CD1c-positive myeloid dendritic cell (primary cell): ENCODE data around the gene SAMD14.

Experiments used
- DNase-seq: peaks from one replicate; pipeline ENCODE4 v3.0.0-alpha.2; 2016; ENCODE audit errors: extremely low spot score

The SAMD14 gene

DNA sequence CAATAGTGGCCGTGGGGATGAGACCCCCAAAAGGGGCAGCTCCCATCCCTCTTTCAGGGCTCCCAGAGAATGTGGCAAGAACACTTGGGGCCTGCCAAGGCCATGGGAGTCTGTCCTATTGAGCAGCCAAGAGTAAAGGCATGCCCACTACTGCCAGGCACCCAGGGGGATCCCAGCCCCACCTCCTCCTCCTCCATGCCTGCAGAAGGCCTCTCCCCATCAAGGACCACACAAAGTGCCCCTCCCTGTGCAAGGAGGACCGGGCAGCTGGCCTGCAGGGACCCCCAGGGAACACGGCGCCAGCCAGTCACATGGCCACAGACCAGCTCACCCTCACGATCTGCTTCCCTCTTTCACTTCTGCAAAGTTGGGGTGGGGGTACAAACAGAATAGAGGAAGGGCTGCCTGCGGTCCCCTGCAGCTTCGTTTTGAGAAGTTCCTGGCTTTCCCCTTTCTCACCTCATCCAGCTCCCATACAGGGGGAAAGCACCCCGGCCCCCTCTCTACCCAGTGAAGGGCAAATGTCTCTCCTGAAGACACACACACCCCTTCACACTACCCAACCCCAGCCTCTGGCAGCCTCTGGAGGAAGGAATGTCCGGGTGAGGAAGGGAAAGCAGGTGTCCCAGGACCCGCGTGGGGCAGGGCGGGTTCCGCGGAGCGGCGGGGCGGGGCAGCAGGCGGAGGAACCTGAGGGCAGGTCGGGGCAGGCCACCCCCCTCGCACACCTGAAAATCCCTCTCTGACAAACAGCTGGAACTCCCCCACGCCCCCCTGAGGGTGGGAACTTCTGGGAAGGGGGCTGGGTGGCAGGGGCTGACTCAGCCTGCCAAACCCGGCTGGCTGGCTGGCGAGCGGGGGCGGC is 18.5 kb upstream of the SAMD14 start:
- DNase-seq: peak; percentile 94

DNA sequence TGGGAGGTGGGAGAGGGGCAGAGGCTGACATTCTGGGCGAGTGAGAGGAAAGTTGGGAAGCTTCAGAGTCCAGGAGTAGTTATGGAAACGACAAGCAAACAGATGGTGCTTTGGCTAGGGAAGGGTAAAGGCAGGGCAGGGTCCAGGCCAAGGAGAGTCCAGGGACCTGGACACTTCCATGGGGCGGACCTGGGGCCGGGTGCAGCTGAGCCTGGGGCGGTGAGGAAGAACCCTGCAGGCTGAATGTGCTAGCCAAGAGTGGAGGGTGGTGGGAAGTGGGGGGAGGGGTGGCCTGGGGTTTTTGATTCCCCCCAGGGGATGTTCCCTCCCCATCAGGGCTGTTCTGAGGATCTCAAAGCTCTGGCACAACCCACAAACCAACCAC is 17.9 kb upstream of the SAMD14 start:
- no peak for DNase-seq

DNA sequence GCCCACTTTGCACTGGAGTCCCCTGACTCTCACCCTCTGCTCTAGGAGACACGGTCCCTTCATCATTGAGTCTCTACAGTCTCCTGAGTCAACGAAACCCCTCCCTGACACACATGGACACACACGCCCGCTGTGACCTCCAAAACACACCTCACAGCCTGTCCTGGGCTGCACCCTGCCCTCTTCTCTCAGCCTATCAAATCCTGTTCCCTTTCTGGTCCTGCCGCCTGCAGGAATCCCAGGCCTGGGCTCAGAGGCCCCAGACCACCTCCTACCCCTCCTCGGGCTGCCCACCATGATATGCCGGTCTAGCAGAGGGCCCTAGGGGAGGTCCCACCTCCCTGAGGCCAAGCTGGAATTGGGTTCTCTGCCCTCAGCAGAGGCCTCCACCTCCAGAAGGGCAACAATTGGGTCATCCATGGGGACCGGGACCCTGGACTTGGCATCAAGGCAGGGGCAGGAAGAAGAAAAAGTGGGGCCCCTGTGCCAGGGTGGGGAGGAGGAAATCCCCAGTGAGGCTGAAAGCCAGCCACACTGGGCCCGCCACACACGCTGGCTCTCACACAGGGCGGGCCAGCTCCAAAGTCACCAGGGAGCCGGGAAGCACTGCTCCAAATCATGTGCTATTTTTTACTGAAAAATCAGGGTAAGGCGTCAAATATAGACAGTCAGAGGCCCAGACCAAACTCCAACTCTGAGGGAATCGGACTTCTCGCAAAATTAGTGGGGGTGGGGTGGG is 17.1 kb upstream of the SAMD14 start:
- DNase-seq: no peak

DNA sequence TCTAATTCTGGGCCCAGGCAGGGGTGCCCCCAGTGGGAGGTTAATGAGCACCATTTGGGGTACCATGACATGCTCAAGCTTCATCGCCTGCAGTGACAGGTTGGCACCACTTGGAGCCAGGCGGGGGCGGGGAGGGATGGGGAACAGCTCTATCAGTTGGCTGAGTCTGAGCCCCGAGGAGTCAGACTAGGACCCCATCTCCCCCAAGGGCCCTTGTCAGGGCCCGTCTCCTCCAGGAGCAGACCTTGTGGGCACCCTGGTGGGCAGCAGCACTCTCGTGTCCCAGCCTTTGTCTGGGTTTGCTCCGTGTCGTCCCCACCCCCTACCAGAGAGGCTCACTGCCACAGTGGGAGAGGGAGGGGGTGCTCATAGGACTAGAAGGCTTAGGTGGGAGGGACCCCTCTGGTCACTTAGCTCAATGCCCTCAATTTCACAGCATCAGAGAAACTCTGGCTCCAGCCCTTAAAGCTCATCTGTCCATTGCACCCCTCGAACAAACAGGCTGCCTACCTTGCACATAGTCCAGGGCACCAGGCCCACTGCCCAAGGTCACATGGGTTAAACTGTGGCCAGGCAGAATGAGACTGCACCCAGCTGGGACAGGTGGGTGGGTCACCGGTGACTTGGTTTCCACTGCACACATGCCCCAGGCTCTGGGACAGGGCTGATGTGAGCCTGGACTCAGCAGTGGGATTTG is 16.4 kb upstream of the SAMD14 start:
- no peak for DNase-seq

DNA sequence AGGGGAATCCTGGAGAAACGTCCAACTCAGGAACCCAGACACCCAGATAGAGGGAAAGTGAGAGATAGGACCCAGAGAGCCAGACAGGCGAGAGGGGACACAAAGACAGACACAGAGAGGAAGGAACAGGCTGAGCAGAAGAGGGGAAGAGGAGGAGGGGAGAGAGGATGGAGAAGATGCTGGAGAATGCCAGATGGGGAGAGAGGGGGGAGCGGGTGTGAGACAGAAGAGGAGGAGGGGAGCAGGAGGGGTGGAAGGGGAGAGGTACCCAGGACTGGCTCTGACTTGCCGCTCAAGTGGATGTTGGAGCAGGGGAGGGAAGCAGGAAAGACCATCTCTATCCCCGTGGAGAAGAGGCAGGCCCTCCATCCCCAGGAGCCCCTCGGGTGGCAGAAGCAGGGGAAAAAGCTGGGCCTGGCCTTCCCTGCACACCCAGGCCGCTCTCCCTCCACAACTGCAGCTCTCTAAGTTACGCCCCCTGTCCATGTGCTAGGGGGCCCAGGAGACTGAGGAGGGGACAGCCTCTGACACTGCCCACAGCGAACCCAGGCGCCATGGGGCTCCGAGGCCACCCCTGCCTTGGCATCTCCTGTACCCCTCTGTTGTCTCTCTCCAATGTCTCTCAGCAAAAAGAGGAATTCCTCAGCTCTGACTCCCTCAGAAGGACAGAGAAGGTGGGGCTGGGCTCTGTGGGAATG is 15.7 kb upstream of the SAMD14 start:
- no peak for DNase-seq

DNA sequence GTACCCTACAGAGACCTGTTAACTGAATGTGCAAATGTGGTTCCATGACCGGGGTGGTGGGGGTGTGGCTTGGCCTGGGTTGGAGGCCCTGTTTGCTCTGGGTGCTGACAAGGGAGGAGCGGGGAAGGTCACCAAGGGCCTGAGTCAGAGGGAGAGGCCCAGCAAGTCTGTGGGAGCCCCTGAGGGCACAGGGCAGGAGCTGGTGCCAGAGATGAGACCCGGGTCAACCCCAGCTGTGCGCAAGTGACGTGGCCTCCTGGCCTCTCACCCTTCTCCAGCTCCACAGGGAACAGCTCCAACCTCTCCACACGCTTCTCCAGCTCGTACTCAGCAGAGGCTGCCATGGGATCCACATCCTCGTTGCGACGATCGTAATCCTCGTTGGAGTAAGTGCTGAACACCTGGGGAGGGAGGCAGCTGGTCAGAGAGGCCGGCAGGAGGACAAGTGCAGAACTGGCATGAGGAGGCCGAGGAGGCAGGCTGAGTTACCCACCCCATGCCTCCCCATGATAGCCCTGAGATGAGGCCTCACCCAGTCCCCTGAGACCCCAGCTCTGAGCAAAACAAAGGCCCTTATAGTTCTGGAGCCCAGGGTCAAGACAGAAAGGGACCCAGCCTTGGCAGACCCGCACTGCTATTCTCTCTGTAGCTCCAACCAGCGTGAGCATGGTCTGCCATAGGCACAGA is 15.0 kb upstream of the SAMD14 start:
- DNase-seq: no peak

DNA sequence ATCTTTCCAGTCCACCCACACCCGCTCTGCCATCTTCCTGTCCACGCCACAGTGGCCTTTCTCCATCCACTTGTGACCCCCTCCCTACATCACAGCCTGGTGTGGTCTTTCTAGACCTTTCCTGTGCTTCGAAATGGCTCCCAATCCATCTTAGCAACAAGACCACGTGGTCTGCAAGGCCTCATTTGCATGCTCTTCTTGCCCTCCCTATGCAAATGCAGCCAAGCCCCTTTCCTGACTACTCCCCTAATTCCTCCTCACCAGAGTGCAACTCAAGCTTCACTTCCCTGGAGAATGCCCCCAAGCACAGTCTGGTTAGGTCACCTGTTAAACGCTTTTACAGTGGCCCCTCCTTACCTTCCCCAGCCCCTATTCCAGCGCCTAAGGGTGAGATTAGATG is 14.4 kb upstream of the SAMD14 start:
- no peak for DNase-seq

DNA sequence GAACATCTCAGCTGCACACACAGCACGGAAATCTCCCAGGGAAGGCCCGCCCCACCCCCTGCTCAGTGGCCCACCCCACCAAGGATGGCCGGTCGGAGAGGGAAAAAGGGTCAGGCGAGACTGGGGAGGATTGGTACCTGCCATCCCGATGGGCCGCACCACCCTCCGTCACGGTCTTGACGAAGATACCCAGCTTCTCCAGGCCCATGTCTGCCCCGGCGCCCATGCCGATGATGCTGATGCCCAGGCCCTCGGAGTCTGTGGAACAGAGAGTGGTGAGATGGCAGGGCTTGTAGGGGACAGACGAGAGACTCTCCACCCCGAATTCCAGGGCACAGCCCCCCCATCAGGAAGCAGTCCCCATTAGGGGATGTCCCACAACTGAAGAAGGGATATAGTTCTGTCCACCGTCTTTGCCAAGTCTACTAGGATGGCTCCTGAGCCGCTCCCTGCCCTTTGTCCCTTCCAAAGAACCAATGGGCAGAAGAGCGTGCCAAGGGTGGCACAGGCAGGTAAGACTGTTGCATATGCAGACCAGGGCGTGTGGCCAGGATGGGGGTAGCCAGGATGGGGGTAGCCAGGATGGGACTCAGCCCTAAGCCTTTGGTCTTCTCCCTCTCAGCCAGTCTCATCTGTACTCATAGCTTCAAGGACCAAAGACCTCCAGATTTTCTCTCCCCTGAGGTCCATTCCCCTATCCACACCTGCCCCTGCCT is 13.7 kb upstream of the SAMD14 start:
- no peak for DNase-seq

DNA sequence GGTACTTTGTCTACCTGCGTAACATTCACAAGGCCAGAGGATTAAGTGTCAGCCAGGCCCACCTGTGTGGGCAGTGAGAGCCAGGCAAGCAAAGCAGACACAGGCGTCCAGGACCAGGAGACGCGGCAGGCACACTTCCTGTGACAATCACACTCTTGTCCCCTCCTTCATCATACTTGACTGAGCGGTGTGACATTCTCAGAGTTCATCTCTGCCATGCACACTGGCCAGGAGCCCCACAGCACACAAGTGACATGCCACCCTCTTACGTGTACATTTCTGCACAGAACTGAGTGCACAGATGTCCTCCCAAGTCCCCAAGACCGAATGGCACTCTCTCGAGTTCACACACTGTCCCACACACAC is 11.8 kb upstream of the SAMD14 start:
- DNase-seq: no peak

DNA sequence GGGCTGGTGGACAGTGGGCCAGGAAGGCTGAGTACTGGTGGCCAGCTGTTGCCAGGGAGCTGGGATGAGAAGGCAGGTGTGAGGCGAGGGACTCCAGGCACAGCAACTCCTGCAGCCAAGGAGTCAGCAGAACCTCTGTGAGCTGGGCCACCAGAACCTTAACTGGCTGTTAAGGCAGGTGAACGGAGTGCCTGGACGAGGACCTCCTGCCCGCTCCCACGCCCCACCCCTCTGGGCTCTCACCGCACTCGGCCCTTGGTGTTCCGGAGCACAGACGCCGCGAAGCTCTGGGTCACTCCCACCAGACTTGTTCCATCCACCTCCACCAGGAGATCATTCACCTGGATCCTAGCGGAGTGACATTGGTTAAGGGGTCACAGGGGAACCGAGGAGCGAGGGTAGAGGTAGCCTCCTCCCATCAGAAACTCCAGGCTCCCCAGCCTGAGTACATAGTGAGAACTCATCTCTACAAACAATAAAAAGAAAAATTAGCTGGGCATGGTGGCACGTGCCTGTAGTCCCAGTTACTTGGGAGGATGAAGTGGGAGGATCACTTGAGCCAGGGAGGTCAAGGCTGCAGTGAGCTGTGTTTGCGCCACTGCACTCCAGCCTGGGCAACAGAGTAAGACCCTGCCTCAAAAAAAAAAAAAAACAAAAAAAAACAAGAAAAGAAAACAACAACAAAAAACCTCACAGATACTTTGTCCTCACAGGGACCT is 11.2 kb upstream of the SAMD14 start:
- no peak for DNase-seq

DNA sequence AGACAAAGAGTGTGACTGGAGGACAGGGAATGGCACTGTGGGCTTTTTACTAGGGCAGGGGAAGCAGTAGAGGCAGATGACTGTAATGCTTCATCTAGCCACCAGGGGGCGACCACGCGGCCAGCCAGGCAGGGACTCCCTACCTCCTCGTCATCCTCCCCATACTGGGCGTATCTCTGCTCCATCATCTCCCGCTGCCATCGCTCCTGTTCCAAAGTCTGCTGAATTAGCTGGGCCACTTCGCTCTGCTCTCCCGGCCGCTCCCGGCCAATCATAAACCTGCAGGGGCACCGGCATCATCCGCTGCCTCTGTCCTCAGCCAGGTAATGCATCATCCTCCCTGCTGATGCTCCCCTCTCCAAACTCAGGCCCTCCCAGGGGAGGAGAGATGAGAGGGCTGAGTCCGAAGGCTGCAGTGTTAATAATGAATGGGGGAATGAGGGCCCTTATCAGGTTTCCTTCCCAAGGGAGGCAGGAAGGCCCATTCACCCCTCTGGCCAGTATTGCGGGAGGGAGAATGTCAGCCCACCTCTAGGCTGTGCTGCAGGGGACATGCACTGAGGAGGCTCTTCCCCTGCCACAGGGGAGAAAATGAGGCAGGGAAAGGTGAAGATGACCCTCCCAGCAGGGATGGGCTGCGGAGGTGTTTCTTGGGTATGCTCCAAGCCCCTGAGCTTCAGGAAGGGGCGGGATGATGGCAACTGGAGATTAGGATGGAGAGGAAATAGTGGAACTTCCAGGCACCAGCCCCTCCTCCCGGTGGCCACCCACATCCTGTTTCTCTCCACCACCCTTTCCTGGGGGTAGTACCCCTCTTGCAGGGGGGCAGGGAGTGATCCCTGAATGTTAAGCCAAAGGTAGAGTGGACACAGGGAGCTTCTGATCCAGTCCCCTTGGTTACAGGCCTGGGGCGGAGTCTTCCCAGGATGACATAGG is 10.3 kb upstream of the SAMD14 start:
- peak; percentile 76 for DNase-seq

DNA sequence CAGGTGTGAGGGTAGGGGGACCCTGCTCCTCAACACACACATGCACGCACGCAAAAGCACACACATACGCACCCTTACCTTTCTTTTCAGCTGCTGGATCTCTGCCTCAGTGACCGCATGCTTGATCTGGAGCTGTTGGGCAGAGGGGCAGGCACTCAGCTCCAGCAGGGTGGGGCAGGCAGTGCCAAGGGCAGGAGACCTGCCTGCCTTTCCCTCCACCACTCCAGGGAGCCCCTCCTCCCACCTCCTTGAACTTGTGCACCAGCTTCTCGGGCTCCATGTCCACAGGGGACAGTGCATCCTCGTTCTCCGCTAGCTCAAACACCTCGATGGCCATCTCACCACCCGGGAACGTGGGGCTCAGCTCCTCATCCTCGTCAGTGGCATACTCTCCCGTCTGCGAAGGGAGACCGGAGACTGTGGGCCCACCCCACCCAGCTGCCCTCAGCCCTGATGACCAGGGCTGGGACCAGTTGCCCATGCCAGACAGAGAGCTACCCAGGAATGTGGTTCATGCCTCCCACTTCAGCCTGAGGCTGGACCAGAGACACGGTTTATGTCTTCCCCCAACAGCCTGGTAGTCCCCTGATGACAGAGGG is 9.3 kb upstream of the SAMD14 start:
- no peak for DNase-seq

DNA sequence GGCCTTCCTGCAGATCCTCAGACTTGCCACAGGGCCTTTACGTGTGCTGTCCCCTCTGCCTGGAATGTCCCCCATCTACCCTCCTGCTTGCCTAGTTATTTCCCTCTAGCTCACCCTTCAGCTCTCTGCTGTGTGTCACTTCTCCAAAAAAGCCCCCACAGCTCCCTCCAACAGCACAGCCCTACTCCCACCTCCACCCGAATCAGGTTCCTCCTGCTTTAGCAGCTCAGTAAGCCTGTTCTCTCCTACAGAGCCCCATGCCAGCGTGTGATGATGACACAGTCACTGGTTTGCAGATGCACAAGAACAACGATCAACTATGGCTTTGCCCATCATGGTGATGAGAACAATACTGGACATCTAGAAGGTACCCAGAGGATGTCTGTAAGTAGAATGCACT is 7.1 kb upstream of the SAMD14 start:
- DNase-seq: peak; percentile 44

DNA sequence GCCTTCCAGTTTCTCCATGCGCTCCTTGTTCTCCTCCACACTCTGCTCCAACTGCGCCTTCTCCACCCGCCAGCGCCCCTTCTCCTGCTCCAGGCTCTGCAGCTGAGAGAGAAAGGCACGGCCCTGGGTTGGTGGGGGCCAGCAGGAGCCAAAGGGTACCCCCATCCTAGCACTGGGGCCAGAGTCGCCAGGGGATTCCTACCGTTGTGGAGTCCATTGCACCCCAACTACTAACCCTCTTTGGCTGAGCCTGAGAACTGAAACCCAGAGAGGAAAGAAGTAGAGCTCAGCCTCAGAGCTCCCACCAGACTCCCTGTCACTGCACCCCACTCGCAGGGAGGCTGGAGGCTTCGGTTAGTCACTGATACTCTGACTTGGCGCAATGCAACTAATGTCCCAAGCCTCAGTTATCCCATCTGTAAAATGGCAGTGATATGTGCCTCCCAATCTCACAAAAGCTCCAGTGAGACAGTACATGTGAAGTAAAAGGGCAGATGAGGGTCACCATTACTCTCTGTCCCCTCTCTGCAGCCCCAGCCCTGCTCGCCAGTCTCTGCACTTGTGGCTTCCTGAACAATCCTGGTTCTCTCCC is 6.2 kb upstream of the SAMD14 start:
- DNase-seq: no peak

DNA sequence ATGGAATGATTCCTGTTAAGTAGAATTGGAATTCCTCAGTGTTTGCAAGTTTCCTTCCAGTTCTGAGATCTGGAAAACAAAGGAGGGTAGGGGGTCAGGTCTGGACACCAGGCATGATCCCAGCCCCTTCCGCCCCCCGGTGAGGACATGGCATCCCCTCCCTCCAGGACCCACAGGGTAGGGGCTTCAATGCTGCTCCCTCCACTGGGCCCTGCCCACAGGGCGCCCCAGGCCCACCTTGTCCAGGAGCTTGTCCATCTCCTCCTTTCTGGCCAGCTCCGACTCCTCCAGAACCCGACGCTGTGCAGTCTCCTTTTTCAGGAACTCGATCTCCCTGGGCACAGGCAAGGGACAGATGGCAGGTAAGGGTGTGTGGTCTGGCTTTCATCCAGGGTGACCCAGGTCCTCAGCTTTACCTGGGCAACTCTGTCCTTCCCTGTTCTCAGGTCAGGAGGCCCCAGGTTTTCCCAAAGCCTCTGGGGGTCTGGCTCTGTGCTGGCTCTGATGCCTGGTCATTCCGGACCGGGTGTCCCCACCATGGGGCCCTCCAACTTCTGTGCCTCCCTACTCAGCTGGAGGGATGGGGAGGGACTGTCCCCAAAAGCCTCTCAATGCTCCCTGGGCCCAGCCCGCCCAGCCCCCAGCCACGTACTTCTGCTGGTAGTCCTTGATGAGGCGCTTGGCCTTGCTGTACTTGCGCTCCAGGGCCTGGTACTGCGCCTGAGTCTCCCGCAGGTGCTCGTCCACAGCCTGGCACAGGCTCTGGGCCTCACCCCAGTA is 5.5 kb upstream of the SAMD14 start:
- no peak for DNase-seq

DNA sequence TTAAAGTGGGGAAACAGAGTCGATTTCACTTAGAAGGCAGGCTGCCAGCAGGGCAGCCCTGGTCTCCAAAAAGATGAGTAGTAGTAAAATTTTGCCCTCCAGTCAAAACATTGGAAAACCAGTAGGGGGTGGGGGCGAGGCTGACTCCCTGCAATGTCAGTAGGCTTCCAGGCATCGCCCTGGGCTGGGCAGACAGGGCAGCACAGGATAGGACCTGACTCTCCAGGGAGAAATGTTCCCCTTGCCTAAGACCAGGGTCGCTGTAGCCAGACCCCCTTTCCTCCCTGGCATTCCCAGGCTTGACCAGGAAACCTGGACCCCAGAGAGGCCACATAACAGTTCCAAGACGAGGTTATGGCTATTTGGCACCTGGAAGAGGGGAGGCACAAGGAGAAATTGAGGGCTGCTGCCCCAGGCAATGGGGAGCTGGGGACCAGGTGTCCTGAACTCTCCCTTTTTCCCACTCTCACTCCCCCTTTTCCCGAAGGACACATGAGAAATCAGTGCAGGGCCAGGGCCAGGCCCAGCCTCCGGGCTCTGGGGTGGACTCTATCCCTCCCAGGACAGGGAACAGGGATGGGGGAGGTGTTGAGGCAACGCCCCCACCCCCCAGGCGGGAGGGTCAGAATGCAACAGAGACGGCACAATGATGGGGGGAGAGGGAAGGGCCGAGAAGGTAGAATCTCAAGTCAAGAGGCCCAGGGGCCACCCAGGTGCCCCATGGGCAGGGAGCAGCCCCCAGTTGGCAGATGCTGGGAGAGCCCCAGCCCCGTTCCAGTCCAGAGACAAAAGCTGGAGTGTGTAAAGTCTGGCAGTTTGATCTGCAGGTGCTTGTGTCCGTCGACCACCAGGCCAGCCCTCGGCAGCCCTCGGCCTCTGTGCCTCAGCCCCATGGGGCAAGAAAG is 4.5 kb upstream of the SAMD14 start:
- DNase-seq: no peak

DNA sequence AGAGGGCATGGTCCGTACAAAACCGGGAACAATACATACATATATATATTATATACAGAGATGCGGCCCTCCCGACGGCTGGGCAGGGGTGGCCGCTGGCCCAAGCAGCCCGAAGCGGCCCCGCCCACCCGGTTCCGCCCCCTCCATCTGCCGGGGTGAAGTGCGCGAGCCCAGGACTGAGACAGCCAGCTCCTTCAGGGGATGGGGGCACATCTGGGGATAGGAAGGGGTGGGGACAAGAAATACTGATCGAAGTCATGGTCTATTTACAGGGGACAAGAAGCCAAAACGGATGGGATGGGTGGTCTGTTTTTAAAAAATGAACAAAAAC is 3.8 kb upstream of the SAMD14 start:
- no peak for DNase-seq
